HG03159 (cell line): ENCODE measurements around the gene C1QTNF12.

Source experiments
- ATAC-seq: cut with Tn5 transposase; IDR thresholded peaks from one replicate; pipeline ENCODE4 v1.9.1; 2021; ENCODE audit warnings: mild to moderate bottlenecking, moderate library complexity; ENCODE audit not compliant: unreplicated experiment

C1QTNF12 gene

GRCh38 chr1:1282998-1283397 lies 36.5 kb upstream of the C1QTNF12 start:
- ATAC-seq = no peak

- no peak for ATAC-seq
These were observed 35.2 kb upstream of the C1QTNF12 start for GRCh38 chr1:1281533-1282321.

- ATAC-seq = no peak
These were observed 34.4 kb upstream of the C1QTNF12 start for GRCh38 chr1:1280782-1281481.

- no peak for ATAC-seq
These were observed 32.5 kb upstream of the C1QTNF12 start for GRCh38 chr1:1279028-1279427.

- ATAC-seq = no peak
These were observed 32.1 kb upstream of the C1QTNF12 start for GRCh38 chr1:1278620-1279019.

GRCh38 chr1:1275836-1276235 lies 29.3 kb upstream of the C1QTNF12 start:
- no peak for ATAC-seq

GRCh38 chr1:1274931-1275431 lies 28.5 kb upstream of the C1QTNF12 start:
- no peak for ATAC-seq

GRCh38 chr1:1274299-1274930 lies 27.9 kb upstream of the C1QTNF12 start:
- no peak for ATAC-seq

- peak; percentile 79 for ATAC-seq
These were observed 27.2 kb upstream of the C1QTNF12 start, which contains the start of gene UBE2J2 for GRCh38 chr1:1273512-1274298. Gene UBE2J2, minus strand, starts transcription at chr1:1273854. Its CDS starts 5,862 bp downstream, at chr1:1267992.

- ATAC-seq = peak; percentile 8
These were observed 26.6 kb upstream of the C1QTNF12 start for GRCh38 chr1:1273209-1273511.

GRCh38 chr1:1272341-1273208 lies 26.1 kb upstream of the C1QTNF12 start:
- ATAC-seq = no peak

GRCh38 chr1:1270813-1271212 lies 24.3 kb upstream of the C1QTNF12 start:
- no peak for ATAC-seq

- ATAC-seq = no peak
These were observed 21.8 kb upstream of the C1QTNF12 start for GRCh38 chr1:1268284-1268682.

- ATAC-seq = no peak
These were observed 21.2 kb upstream of the C1QTNF12 start for GRCh38 chr1:1267488-1268283.

GRCh38 chr1:1264868-1265272 lies 18.3 kb upstream of the C1QTNF12 start:
- no peak for ATAC-seq

GRCh38 chr1:1264026-1264425 lies 17.5 kb upstream of the C1QTNF12 start:
- ATAC-seq = no peak

- ATAC-seq = no peak
These were observed 16.2 kb upstream of the C1QTNF12 start for GRCh38 chr1:1262758-1263157.

- no peak for ATAC-seq
These were observed 15.5 kb upstream of the C1QTNF12 start for GRCh38 chr1:1262071-1262470.

GRCh38 chr1:1260843-1261560 lies 14.5 kb upstream of the C1QTNF12 start:
- ATAC-seq = no peak
